ENCODE results near the gene SERINC3.
"Not testable (repeated sequence)": the region's sequence is repeated elsewhere in the genome, so short reads cannot be mapped to it uniquely, and the experiment has no call there.

Gene SERINC3

GRCh38 chr20:44521484-44522481 is at the start of gene SERINC3:
Gene SERINC3 (minus strand): TSS chr20:44522070. CDS start chr20:44521951, 119 bp downstream.
- peak within 1 kb of the TSS; percentile 100 for H3K4me3 ChIP-seq (ENCODE audit: low read depth, low read length)
- peak; percentile 78 for DNase-seq (ENCODE audit: low read depth)
- 0 out of 2 replicates have a peak, but pooled peaks have one; percentile 7 for TF ChIP-seq CTCF (IDR thresholded peaks at IDR 0.05; ENCODE audit: control insufficient read depth, extremely low read depth, insufficient read depth)

- no peak overlapping the region for H3K4me3 ChIP-seq (ENCODE audit: low read depth, low read length)
- no peak for TF ChIP-seq CTCF (IDR thresholded peaks at IDR 0.05; ENCODE audit: control insufficient read depth, extremely low read depth, insufficient read depth)
- no peak for DNase-seq (ENCODE audit: low read depth)
Observed at GRCh38 chr20:44571362-44571988, 49.6 kb upstream of the SERINC3 start.

GRCh38 chr20:44570367-44570766 is 48.5 kb upstream of the SERINC3 start:
- H3K4me3 ChIP-seq (ENCODE audit: low read depth, low read length) = no peak overlapping the region
- no peak for DNase-seq (ENCODE audit: low read depth)
- TF ChIP-seq CTCF (IDR thresholded peaks at IDR 0.05; ENCODE audit: control insufficient read depth, extremely low read depth, insufficient read depth) = no peak

- H3K4me3 ChIP-seq (ENCODE audit: low read depth, low read length) = no peak overlapping the region
- TF ChIP-seq CTCF (IDR thresholded peaks at IDR 0.05; ENCODE audit: control insufficient read depth, extremely low read depth, insufficient read depth) = no peak
- no peak for DNase-seq (ENCODE audit: low read depth)
Observed at GRCh38 chr20:44566811-44567210, 44.9 kb upstream of the SERINC3 start.

GRCh38 chr20:44566018-44566417 is 44.1 kb upstream of the SERINC3 start:
- TF ChIP-seq CTCF (IDR thresholded peaks at IDR 0.05; ENCODE audit: control insufficient read depth, extremely low read depth, insufficient read depth) = no peak
- DNase-seq (ENCODE audit: low read depth) = no peak
- H3K4me3 ChIP-seq (ENCODE audit: low read depth, low read length) = no peak overlapping the region

- no peak overlapping the region for H3K4me3 ChIP-seq (ENCODE audit: low read depth, low read length)
- DNase-seq (ENCODE audit: low read depth) = no peak
- no peak for TF ChIP-seq CTCF (IDR thresholded peaks at IDR 0.05; ENCODE audit: control insufficient read depth, extremely low read depth, insufficient read depth)
Observed at GRCh38 chr20:44561876-44562275, 40.0 kb upstream of the SERINC3 start.

- not testable (repeated sequence) for H3K4me3 ChIP-seq (ENCODE audit: low read depth, low read length); DNase-seq (ENCODE audit: low read depth)
Observed at GRCh38 chr20:44560818-44561217, 38.9 kb upstream of the SERINC3 start.

Data from LNCaP clone FGC (cell line).